Measurements from ENCODE around the gene TBC1D4.

TBC1D4 gene

DNA sequence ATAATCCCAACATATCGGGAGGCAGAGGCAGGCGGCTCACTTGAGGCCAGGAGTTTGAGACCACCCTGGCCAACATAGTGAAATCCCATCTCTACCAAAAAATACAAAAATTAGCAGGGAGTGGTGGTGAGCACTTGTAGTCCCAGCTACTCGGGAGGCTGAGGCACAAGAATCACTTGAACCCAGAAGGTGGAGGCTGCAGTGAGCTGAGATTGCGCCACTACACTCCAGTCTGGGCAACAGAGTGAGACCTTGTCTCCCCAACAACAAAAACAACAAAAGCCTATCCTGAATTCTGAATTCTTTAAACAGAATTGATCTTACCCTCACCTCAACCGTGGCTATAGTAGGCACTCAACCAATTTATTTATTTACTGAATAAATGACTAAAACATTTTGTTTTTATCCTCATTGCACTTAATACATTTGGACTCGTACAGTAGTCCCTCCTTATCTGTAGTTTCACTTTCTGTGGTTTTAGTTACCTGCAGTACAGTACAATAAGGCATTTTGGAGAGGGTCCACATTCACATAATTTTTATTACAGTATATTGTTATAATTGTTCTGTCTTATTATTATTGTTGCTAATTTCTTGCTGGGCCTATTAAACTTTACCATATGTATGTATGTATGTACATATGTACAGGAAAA, 98.8 kb downstream of the TBC1D4 start:
- no peak for DNase-seq (ENCODE audit: low read depth)
- H3K4me3 ChIP-seq (ENCODE audit: low read depth, low read length) = no peak overlapping the region
- TF ChIP-seq CTCF (conservative IDR thresholded peaks at IDR 0.05; ENCODE audit: low read depth, low read length) = no peak

GRCh38 chr13:75378301-75378700, 103.7 kb downstream of the TBC1D4 start:
- no peak for DNase-seq (ENCODE audit: low read depth)
- no peak for TF ChIP-seq CTCF (conservative IDR thresholded peaks at IDR 0.05; ENCODE audit: low read depth, low read length)
- H3K4me3 ChIP-seq (ENCODE audit: low read depth, low read length) = no peak overlapping the region

GRCh38 chr13:75376792-75377402, 105.1 kb downstream of the TBC1D4 start:
- DNase-seq (ENCODE audit: low read depth) = no peak
- H3K4me3 ChIP-seq (ENCODE audit: low read depth, low read length) = no peak overlapping the region
- TF ChIP-seq CTCF (conservative IDR thresholded peaks at IDR 0.05; ENCODE audit: low read depth, low read length) = no peak

DNA sequence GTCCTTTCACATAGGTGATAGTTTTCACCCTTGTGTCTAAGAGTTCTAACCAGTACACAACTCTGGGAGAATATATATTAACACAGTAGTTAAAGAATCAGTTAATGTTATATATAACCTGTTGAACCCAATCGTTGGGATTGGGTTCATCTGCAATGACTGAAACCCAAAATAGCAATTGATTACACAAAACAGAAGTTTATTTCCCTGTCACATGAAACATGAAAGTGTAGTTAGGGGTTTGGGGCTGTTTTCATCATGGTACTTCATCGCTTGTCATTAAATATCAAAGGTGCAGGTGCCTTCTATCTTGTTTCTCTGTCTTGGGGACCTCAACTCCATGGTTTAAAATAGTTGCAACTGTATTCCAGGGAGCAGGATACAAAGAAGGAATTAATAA, 106.6 kb downstream of the TBC1D4 start:
- TF ChIP-seq CTCF (conservative IDR thresholded peaks at IDR 0.05; ENCODE audit: low read depth, low read length) = no peak
- no peak for DNase-seq (ENCODE audit: low read depth)
- no peak overlapping the region for H3K4me3 ChIP-seq (ENCODE audit: low read depth, low read length)

DNA sequence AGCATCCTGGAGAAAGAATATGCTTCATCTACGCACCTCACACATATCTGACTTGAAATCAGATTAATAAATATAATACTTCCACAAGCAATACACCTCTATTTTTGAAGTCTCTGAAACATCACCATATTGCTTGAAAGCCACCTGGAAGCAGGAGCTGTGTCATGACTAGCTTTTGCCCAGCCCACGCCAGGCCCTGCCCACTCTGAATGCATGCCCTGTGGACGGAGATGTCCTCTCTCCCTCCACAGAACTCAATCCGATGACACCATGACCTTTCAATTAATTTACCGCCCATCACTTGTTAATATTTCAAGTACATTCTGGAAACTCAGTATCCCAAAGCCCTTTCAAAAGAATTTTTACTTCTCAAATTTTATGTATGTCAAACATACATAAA, 108.0 kb downstream of the TBC1D4 start:
- TF ChIP-seq CTCF (conservative IDR thresholded peaks at IDR 0.05; ENCODE audit: low read depth, low read length) = no peak
- H3K4me3 ChIP-seq (ENCODE audit: low read depth, low read length) = no peak overlapping the region
- no peak for DNase-seq (ENCODE audit: low read depth)

DNA sequence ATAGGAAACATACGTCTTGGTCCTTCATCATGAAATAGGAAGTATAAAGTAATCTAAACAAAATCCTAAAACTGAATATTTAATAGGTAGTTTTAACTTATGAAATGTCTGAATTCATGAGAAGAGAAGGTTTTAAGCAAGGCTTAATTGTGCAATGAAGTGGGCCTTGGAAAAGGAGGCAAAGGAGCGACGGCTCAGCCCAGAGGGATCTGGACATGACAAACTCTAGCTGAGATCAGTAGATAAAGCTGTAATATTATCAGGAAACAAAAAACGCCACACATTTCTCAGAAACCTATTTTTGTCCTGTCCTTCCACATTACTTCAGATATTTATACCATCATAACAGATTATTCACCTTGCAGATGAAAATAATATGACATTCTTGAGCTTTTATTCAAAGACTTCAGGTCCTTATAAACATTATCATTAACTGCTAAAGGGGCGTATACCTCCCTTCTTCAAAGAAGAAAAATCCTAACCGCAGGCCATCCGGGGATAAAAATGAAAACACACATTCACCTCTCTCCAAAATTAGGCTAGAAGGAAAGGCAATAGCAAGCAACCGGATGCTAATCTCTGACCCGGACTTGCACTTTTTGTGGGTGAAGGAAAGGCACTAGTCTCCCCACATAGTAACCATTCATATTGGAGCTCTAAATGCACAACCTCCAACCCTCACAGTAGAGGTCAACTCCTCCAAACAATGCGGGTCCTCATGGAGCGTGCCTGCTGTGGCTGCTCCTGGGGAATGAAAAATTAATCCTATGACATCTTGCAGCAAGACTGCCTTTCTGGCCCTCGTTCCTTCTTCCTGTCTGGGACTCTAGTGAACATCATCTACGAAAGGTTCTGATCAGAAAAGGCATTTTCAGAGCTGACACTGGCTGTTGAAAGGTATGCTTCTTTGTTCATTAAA, 108.8 kb downstream of the TBC1D4 start:
- DNase-seq (ENCODE audit: low read depth) = no peak
- no peak overlapping the region for H3K4me3 ChIP-seq (ENCODE audit: low read depth, low read length)
- no peak for TF ChIP-seq CTCF (conservative IDR thresholded peaks at IDR 0.05; ENCODE audit: low read depth, low read length)
